NK-92 treated with Interleukin-12 subunit alpha and Interleukin-12 subunit beta, amount 100 ng/mL, for 24 hours (cell line): ENCODE results near the gene CRAT.

Experiments
- DNase-seq: peaks from one replicate; lab custom pipeline; 2025; lab: John Stamatoyannopoulos, UW

CRAT gene

GRCh38 chr9:129060991-129061390 lies 49.6 kb downstream of the CRAT start:
- DNase-seq: no peak

GRCh38 chr9:129059796-129060785 lies 50.5 kb downstream of the CRAT start:
- no peak for DNase-seq

GRCh38 chr9:129058965-129059795 lies 51.4 kb downstream of the CRAT start:
- DNase-seq: no peak

GRCh38 chr9:129054163-129054851 lies 56.3 kb downstream of the CRAT start:
- DNase-seq: no peak

- DNase-seq: no peak
These were observed 57.6 kb downstream of the CRAT start for GRCh38 chr9:129053020-129053419.

- no peak for DNase-seq
These were observed 58.0 kb downstream of the CRAT start for GRCh38 chr9:129052592-129052991.
